RWPE2 (cell line): ENCODE data around the gene CA10.

Experiments
- ATAC-seq: fragments of 200-7000 bp; cut with Tn5 transposase; 3 replicates; pipeline ENCODE4 v1.9.1; 2021; ENCODE audit warnings: low read depth
- DNase-seq: peaks from one replicate; pipeline ENCODE4 v3.0.0-alpha.2; 2020; ENCODE audit warnings: low spot score
- H3K27ac ChIP-seq: fragments of 450-650 bp; 2 replicates; pipeline ENCODE4 v1.5.1; 2017; ENCODE audit warnings: mild to moderate bottlenecking; ENCODE audit not compliant: poor library complexity, severe bottlenecking
- H3K27me3 ChIP-seq: fragments of 250-450 bp; sonication (Bioruptor Pico); 2 replicates; pipeline ENCODE4 v1.5.1; 2021; ENCODE audit warnings: mild to moderate bottlenecking, moderate library complexity; ENCODE audit not compliant: insufficient read depth, poor library complexity, severe bottlenecking
- H3K36me3 ChIP-seq: fragments of 250-450 bp; sonication (Bioruptor Pico); 2 replicates; pipeline ENCODE4 v1.5.1; 2020; ENCODE audit warnings: low read depth, mild to moderate bottlenecking, moderate library complexity
- H3K4me1 ChIP-seq: fragments of 250-450 bp; sonication (Bioruptor Pico); 2 replicates; pipeline ENCODE4 v1.5.1; 2021; ENCODE audit warnings: mild to moderate bottlenecking, moderate library complexity; ENCODE audit not compliant: insufficient read depth, poor library complexity, severe bottlenecking
- H3K4me3 ChIP-seq: fragments of 250-450 bp; sonication (Bioruptor Pico); 2 replicates; pipeline ENCODE4 v1.5.1; 2021; ENCODE audit warnings: mild to moderate bottlenecking, moderate library complexity; ENCODE audit not compliant: severe bottlenecking
- H3K9me3 ChIP-seq: fragments of 250-450 bp; sonication (Bioruptor Pico); 2 replicates; pipeline ENCODE4 v1.5.1; 2021; ENCODE audit warnings: mild to moderate bottlenecking, moderate library complexity; ENCODE audit not compliant: severe bottlenecking
- TF ChIP-seq, protein P1 (sequence below): fragments of 450-650 bp; IDR thresholded peaks from one replicate; pipeline ENCODE4 v1.5.1; 2017; ENCODE audit warnings: mild to moderate bottlenecking, moderate library complexity; ENCODE audit not compliant: poor library complexity, severe bottlenecking

CA10 gene

DNA sequence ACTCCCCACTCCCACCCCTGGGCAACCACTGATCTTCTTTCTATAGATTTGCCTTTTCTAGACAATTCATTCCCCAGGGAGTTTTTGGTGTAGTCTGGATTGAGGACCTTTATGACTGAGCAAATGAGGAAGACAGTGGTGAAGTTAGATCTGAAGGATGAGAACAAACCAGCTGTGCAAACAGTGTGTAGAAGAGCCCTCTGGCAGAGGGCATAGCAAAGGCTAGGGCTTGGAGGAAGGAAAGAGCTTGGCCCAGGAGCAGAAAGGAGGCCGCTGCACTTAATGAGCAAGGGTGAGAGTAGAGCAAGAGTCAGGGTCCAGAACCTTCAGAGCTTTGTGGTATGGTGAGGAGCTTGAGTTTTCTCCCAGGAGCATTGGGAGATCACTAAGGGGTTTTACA lies 352.7 kb downstream of the CA10 start:
- H3K27me3 ChIP-seq: peaks cover 6% of the 10 kb centered on the region

GRCh38 chr17:51805185-51805584 lies 353.3 kb downstream of the CA10 start:
- no peak for DNase-seq
- Histone ChIP-seq H3K4me1 (no peaks in the 10 kb centered on the region), H3K27ac (no peak overlapping the region), H3K9me3 (no peaks in the 10 kb centered on the region), H3K4me3 (no peak overlapping the region), H3K27me3 (peaks cover 6% of the 10 kb centered on the region), H3K36me3 (no peaks in the 10 kb centered on the region)
- no peak for ATAC-seq
- TF ChIP-seq, protein P1, sequence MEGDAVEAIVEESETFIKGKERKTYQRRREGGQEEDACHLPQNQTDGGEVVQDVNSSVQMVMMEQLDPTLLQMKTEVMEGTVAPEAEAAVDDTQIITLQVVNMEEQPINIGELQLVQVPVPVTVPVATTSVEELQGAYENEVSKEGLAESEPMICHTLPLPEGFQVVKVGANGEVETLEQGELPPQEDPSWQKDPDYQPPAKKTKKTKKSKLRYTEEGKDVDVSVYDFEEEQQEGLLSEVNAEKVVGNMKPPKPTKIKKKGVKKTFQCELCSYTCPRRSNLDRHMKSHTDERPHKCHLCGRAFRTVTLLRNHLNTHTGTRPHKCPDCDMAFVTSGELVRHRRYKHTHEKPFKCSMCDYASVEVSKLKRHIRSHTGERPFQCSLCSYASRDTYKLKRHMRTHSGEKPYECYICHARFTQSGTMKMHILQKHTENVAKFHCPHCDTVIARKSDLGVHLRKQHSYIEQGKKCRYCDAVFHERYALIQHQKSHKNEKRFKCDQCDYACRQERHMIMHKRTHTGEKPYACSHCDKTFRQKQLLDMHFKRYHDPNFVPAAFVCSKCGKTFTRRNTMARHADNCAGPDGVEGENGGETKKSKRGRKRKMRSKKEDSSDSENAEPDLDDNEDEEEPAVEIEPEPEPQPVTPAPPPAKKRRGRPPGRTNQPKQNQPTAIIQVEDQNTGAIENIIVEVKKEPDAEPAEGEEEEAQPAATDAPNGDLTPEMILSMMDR: no peak

More for the DNA sequence above, 352.7 kb downstream of the CA10 start:
- Histone ChIP-seq H3K4me3 (no peak overlapping the region), H3K9me3 (no peaks in the 10 kb centered on the region), H3K4me1 (no peaks in the 10 kb centered on the region), H3K36me3 (no peaks in the 10 kb centered on the region), H3K27ac (no peak overlapping the region)
- TF ChIP-seq, protein P1: no peak
- DNase-seq: no peak
- no peak for ATAC-seq

DNA sequence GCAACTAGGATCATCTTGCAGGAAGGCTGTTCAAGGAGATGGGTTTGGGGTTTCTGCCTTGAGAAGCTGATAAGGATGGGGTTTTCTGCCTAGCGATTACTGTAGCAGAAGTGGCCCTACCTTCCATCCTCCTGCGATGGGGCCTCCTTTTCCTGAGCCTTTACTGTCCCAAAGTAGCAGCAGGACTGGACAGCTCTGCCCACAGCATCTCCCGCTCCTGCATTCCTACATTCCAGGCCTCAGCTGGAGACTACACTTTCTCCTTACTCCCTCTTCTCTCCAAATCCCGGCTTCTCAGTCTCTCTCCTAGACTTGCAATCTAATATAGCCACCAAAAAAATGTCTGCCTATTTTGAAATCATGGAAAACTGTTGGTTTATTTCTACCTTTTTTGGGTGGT lies 355.4 kb downstream of the CA10 start:
- H3K27ac ChIP-seq: no peak overlapping the region
- DNase-seq (no peak), ATAC-seq (no peak)
- H3K4me3 ChIP-seq: no peak overlapping the region
- H3K9me3 ChIP-seq: no peaks in the 10 kb centered on the region
- TF ChIP-seq, protein P1: no peak
- H3K36me3 ChIP-seq: no peaks in the 10 kb centered on the region
- H3K4me1 ChIP-seq: no peaks in the 10 kb centered on the region
- peaks cover 6% of the 10 kb centered on the region for H3K27me3 ChIP-seq

DNA sequence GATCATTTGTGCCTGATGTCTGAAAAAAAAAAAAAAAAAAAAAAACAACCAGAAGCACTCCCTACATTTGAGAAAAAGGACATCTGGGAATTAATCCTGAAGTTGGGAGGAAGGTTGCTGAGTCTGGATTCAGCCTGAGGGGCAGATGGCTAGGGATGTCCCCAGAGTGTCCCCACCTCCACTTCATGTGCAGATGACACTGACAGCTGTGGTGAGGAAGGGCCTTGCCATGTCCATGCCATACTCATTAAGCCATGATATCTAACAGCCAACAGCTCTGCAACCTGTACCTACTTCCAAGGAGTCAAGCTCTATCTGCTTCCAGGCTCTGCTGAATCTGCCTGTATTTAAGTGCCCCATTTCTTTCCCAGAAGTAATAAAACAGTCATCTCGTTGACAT lies 356.0 kb downstream of the CA10 start:
- no peaks in the 10 kb centered on the region for H3K4me1 ChIP-seq
- H3K27ac ChIP-seq: no peak overlapping the region
- H3K4me3 ChIP-seq: no peak overlapping the region
- TF ChIP-seq, protein P1: no peak
- DNase-seq (no peak), ATAC-seq (no peak)
- H3K36me3 ChIP-seq: no peaks in the 10 kb centered on the region
- peaks cover 6% of the 10 kb centered on the region for H3K27me3 ChIP-seq
- H3K9me3 ChIP-seq: no peaks in the 10 kb centered on the region

DNA sequence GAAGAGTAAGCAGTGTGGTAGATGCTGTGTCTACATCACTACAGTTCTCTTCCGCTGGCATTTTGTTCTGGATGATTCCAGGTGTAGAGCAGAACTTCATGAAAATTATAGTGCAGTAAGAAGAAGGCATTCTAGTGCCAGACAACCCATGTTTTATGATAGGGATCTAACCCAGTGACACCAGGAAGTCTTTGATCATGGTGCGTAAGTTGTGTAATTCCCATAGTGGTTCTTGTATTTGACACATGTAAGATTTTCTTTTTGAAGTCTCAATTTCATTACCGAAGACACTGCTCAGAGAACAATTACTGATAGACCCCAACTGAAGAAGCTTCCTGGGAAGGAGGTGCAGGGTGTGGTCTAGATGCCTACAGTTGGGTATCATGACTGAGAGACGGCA lies 356.9 kb downstream of the CA10 start:
- Histone ChIP-seq H3K27me3 (peaks cover 6% of the 10 kb centered on the region), H3K9me3 (no peaks in the 10 kb centered on the region), H3K27ac (no peak overlapping the region), H3K4me1 (no peaks in the 10 kb centered on the region), H3K36me3 (no peaks in the 10 kb centered on the region), H3K4me3 (no peak overlapping the region)
- ATAC-seq: no peak
- TF ChIP-seq, protein P1: no peak
- no peak for DNase-seq
